HepG2 (cell line): ENCODE measurements around the gene POLE4. TPM values are rescaled to one million over a fixed set of nuclear protein-coding genes. Genes with fewer than 3 reads are reported as not detected.

ENCODE experiments used
- AGO2 ChIP-seq: fragments of 200-400 bp; formaldehyde crosslinking; optimal IDR thresholded peaks from 2 replicates; pipeline ENCODE3; 2017; ENCODE audit warnings: mild to moderate bottlenecking, low read depth, low read length, moderate library complexity
- AKAP8 ChIP-seq: sonication (generic); formaldehyde crosslinking; IDR thresholded peaks from 2 replicates; pipeline ENCODE4 v1.5.1; 2020; ENCODE audit warnings: mild to moderate bottlenecking, missing genetic modification reagents
- BORCS8-MEF2B ChIP-seq: sonication (generic); formaldehyde crosslinking; IDR thresholded peaks from 2 replicates; pipeline ENCODE4 v1.8.0; 2022; ENCODE audit warnings: mild to moderate bottlenecking, missing genetic modification reagents
- CEBPG ChIP-seq: IDR thresholded peaks from 2 replicates; pipeline ENCODE4 v1.6.1; 2016
- DPF2 ChIP-seq: sonication (generic); formaldehyde crosslinking; IDR thresholded peaks from 2 replicates; pipeline ENCODE4 v1.4.0; 2020; ENCODE audit warnings: mild to moderate bottlenecking, low read depth, missing genetic modification reagents, borderline replicate concordance
- EZH2 ChIP-seq: conservative IDR thresholded peaks from 2 replicates; pipeline ENCODE4 v1.6.1; 2012; ENCODE audit warnings: mild to moderate bottlenecking, low read depth, low read length, moderate library complexity
- FOXK1 ChIP-seq: sonication (generic); formaldehyde crosslinking; IDR thresholded peaks from 2 replicates; pipeline ENCODE4 v1.4.0; 2020; ENCODE audit warnings: low read depth, missing genetic modification reagents, borderline replicate concordance
- MYC ChIP-seq: sonication (generic); formaldehyde crosslinking; IDR thresholded peaks from 2 replicates; pipeline ENCODE4 v1.9.0; 2021; ENCODE audit warnings: missing genetic modification reagents, borderline replicate concordance
- PTBP1 ChIP-seq: fragments of 200-400 bp; formaldehyde crosslinking; IDR thresholded peaks from 2 replicates; pipeline ENCODE4 v1.6.1; 2018; ENCODE audit warnings: low read length, low read depth; ENCODE audit not compliant: poor library complexity, severe bottlenecking
- SP4 ChIP-seq: sonication (generic); formaldehyde crosslinking; IDR thresholded peaks from 2 replicates; pipeline ENCODE4 v1.8.1; 2023; ENCODE audit warnings: mild to moderate bottlenecking, missing genetic modification reagents
- SRY ChIP-seq: sonication (generic); formaldehyde crosslinking; IDR thresholded peaks from 2 replicates; pipeline ENCODE4 v1.8.0; 2022; ENCODE audit warnings: mild to moderate bottlenecking, missing genetic modification reagents
- THAP11 ChIP-seq: IDR thresholded peaks from 2 replicates; pipeline ENCODE4 v1.6.1; 2016; ENCODE audit warnings: missing biosample characterization, missing genetic modification reagents
- ZBTB1 ChIP-seq: sonication (generic); formaldehyde crosslinking; IDR thresholded peaks from 2 replicates; pipeline ENCODE4 v1.4.0; 2020; ENCODE audit warnings: missing genetic modification reagents, borderline replicate concordance
- ZMYM4 ChIP-seq: sonication (generic); formaldehyde crosslinking; IDR thresholded peaks from 2 replicates; pipeline ENCODE4 v1.8.1; 2023; ENCODE audit warnings: mild to moderate bottlenecking, missing genetic modification reagents
- ZNF225 ChIP-seq: sonication (generic); formaldehyde crosslinking; IDR thresholded peaks from 2 replicates; pipeline ENCODE4 v1.4.0; 2020; ENCODE audit warnings: mild to moderate bottlenecking, missing genetic modification reagents
- ZNF333 ChIP-seq: sonication (generic); formaldehyde crosslinking; IDR thresholded peaks from 2 replicates; pipeline ENCODE4 v1.4.0; 2020; ENCODE audit warnings: mild to moderate bottlenecking, missing genetic modification reagents, borderline replicate concordance
- ZNF510 ChIP-seq: sonication (generic); formaldehyde crosslinking; IDR thresholded peaks from 2 replicates; pipeline ENCODE4 v1.4.0; 2020; ENCODE audit warnings: low read depth, mild to moderate bottlenecking, missing genetic modification reagents
- polyA plus RNA-seq, 8 experiments: library from polyadenylated mRNA; depleted of rRNA in 3 of 8; stranded (reverse) in 7 of 8; unstranded in 1 of 8; fragments of >200 nt; fragmentation: Illumina TruSeq in 4 of 8; extraction: Trizol in 4 of 8; gene quantifications; 2 replicates each; pipeline versions ENCODE4 v1.2.1 to v1.2.3, GENCODE V29; 2011 to 2016; ENCODE audit warnings: low read depth in 4 of 8, missing spikeins in 1 of 8, mixed read lengths in 1 of 8; ENCODE audit not compliant: insufficient read depth in 1 of 8
- total RNA-seq, 5 experiments: library from RNA; depleted of rRNA; stranded (reverse); fragments of >200 nt; fragmentation: Illumina TruSeq; extraction: Trizol; gene quantifications; 2 replicates each; pipeline ENCODE4 v1.2.3, GENCODE V29; 2016; ENCODE audit warnings: low read depth in 1 of 5
- TF ChIP-seq, protein P1 (sequence below): sonication (generic); formaldehyde crosslinking; IDR thresholded peaks from 2 replicates; pipeline ENCODE4 v1.9.0; 2021; ENCODE audit warnings: missing genetic modification reagents, borderline replicate concordance
- TF ChIP-seq, protein P2 (sequence below): IDR thresholded peaks from 2 replicates; pipeline ENCODE4 v1.6.1; 2016; ENCODE audit warnings: low read depth
- TF ChIP-seq, protein P3 (sequence below): IDR thresholded peaks from 2 replicates; pipeline ENCODE4 v1.6.1; 2012; ENCODE audit warnings: low read depth, low read length, improper control_type of control experiment
- TF ChIP-seq, protein P4 (sequence below): sonication (generic); formaldehyde crosslinking; IDR thresholded peaks from 2 replicates; pipeline ENCODE4 v1.8.0; 2022; ENCODE audit warnings: missing genetic modification reagents, low read depth, mild to moderate bottlenecking, borderline replicate concordance
- TF ChIP-seq, protein P5 (sequence below): sonication (generic); formaldehyde crosslinking; conservative IDR thresholded peaks from 2 replicates; pipeline ENCODE4 v1.4.0; 2020; ENCODE audit warnings: missing genetic modification reagents
- TF ChIP-seq, protein P6 (sequence below): IDR thresholded peaks from 2 replicates; pipeline ENCODE4 v1.6.1; 2012; ENCODE audit warnings: inconsistent platforms

The POLE4 gene
- total and polyA plus RNA-seq, 2 of the 13 experiments (the other 11 are each of a cell fraction or from before 2014, with no cell fraction given), result 106 to 116 TPM

DNA sequence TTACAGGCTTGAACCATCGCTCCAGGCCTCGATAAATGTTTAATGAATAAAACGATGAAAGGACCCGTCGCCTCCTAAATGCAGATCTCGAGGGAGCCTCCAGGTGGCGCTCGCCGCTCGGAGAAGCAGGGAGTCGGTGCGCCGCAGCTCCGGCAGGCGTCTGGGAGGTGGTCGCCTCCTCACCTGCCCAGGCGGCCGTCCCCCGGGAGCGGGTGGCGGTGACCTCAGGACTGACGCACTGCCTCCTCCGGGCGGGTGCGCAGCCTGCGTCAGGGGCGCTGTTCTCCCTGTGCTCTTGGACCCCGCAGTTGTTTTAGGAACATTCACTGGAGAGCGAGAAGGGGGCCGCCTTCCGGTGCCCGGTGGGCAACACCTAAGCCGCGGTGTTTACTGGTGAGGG lies 38.6 kb upstream of the POLE4 start (continued):
- TF ChIP-seq PTBP1, result no peak
- TF ChIP-seq BORCS8-MEF2B (CRISPR knock-in tag), result no peak
- TF ChIP-seq SP4 (CRISPR knock-in tag), result no peak
- TF ChIP-seq, protein P1, sequence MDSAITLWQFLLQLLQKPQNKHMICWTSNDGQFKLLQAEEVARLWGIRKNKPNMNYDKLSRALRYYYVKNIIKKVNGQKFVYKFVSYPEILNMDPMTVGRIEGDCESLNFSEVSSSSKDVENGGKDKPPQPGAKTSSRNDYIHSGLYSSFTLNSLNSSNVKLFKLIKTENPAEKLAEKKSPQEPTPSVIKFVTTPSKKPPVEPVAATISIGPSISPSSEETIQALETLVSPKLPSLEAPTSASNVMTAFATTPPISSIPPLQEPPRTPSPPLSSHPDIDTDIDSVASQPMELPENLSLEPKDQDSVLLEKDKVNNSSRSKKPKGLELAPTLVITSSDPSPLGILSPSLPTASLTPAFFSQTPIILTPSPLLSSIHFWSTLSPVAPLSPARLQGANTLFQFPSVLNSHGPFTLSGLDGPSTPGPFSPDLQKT (CRISPR knock-in tag), result no peak
- TF ChIP-seq, protein P2, sequence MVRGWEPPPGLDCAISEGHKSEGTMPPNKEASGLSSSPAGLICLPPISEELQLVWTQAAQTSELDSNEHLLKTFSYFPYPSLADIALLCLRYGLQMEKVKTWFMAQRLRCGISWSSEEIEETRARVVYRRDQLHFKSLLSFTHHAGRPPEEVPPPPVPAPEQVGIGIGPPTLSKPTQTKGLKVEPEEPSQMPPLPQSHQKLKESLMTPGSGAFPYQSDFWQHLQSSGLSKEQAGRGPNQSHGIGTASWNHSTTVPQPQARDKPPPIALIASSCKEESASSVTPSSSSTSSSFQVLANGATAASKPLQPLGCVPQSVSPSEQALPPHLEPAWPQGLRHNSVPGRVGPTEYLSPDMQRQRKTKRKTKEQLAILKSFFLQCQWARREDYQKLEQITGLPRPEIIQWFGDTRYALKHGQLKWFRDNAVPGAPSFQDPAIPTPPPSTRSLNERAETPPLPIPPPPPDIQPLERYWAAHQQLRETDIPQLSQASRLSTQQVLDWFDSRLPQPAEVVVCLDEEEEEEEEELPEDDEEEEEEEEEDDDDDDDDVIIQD (CRISPR knock-in tag), result 0 out of 2 replicates have a peak, but pooled peaks have one; percentile 41
- TF ChIP-seq MYC, result peak; percentile 32; the same call in 1 of the 2 replicates
- no peak for TF ChIP-seq ZBTB1
- TF ChIP-seq, protein P3, sequence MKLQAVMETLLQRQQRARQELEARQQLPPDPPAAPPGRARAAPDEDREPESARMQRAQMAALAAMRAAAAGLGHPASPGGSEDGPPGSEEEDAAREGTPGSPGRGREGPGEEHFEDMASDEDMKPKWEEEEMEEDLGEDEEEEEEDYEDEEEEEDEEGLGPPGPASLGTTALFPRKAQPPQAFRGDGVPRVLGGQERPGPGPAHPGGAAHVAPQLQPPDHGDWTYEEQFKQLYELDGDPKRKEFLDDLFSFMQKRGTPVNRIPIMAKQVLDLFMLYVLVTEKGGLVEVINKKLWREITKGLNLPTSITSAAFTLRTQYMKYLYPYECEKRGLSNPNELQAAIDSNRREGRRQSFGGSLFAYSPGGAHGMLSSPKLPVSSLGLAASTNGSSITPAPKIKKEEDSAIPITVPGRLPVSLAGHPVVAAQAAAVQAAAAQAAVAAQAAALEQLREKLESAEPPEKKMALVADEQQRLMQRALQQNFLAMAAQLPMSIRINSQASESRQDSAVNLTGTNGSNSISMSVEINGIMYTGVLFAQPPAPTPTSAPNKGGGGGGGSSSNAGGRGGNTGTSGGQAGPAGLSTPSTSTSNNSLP, result 0 out of 2 replicates have a peak, but pooled peaks have one; percentile 17
- TF ChIP-seq, protein P4, sequence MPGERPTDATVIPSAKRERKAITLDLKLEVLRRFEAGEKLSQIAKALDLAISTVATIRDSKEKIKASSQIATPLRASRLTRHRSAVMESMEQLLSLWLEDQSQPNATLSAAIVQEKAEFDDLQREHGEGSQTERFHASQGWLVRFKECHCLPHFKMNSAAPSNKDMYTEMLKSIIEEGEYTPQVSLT, result no peak
- TF ChIP-seq ZNF225 (CRISPR knock-in tag), result peak; percentile 43; the same call in 1 of the 2 replicates
- TF ChIP-seq EZH2, result no peak
- TF ChIP-seq CEBPG (CRISPR knock-in tag), result no peak
- 0 out of 2 replicates have a peak, but pooled peaks have one; percentile 28 for TF ChIP-seq SRY (CRISPR knock-in tag)
- TF ChIP-seq ZNF510 (CRISPR knock-in tag), result 0 out of 2 replicates have a peak, but pooled peaks have one; percentile 32
- peak; percentile 85 for TF ChIP-seq AGO2
- peak; percentile 9; the same call in 1 of the 2 replicates for TF ChIP-seq THAP11 (CRISPR knock-in tag)
- TF ChIP-seq ZNF333 (CRISPR knock-in tag), result no peak
- no peak for TF ChIP-seq FOXK1 (CRISPR knock-in tag)
- TF ChIP-seq DPF2 (CRISPR knock-in tag), result no peak
- TF ChIP-seq, protein P5, sequence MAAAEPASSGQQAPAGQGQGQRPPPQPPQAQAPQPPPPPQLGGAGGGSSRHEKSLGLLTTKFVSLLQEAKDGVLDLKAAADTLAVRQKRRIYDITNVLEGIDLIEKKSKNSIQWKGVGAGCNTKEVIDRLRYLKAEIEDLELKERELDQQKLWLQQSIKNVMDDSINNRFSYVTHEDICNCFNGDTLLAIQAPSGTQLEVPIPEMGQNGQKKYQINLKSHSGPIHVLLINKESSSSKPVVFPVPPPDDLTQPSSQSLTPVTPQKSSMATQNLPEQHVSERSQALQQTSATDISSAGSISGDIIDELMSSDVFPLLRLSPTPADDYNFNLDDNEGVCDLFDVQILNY (CRISPR knock-in tag), result no peak
- TF ChIP-seq, protein P6, sequence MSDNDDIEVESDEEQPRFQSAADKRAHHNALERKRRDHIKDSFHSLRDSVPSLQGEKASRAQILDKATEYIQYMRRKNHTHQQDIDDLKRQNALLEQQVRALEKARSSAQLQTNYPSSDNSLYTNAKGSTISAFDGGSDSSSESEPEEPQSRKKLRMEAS, result peak; percentile 18; the same call in 1 of the 2 replicates
- TF ChIP-seq AKAP8, result 0 out of 2 replicates have a peak, but pooled peaks have one; percentile 48
- TF ChIP-seq ZMYM4 (CRISPR knock-in tag), result peak; percentile 56; the same call in 1 of the 2 replicates
